ENCODE results near the gene CAMK2B.

CAMK2B gene

DNA sequence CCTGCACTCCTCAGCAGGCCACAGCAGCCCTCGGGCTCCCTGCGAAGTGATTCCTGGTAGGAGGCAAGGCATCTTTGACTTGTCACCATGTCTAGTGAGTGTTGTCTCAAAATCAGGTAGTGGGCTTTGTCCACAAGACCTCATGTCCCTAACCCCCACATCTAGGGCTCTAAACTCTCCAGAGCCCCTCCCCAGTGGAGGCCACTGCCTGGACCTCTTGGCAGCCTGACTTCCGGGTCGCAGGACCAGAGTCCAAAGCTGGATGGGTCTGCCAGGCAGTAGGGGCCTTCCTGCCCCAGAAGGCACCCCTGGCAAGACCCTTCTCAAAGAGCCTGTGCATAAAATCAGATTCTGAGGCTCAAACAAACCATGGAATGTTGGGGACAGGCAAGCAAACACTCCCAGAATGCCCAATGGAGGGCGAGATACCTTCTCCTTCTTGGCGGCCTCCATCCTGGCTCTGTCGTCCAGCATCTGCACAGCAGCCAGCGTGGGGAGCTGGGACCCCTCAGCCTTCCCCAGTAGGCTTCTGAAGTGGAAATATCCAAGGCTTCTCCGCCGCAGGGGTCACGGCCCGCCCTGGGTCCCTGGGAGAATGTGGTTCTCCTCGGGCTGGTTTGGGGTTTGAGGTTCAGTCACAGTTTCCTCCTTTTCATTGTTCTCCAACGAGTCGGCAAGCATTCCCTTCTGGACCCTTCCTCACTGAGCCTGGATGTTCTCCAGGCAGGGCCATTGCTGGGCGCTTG lies 136.7 kb downstream of the CAMK2B start:
- no peaks in the 10 kb centered on the region for H3K27me3 ChIP-seq (ENCODE audit: insufficient read depth, low read length, poor library complexity, severe bottlenecking)
- H3F3A ChIP-seq (ENCODE audit: low read depth): no peaks in the 10 kb centered on the region
- H3K9ac ChIP-seq (ENCODE audit: low read depth, low read length, poor library complexity, severe bottlenecking): no peak overlapping the region
- no peak overlapping the region for H3K4me3 ChIP-seq (ENCODE audit: low read length, poor library complexity, severe bottlenecking)
- no peaks in the 10 kb centered on the region for H3K36me3 ChIP-seq (ENCODE audit: insufficient read depth, low read length)
- H3K9me3 ChIP-seq (ENCODE audit: insufficient read depth, low read depth, low read length): no peaks in the 10 kb centered on the region
- H3K4me1 ChIP-seq (ENCODE audit: insufficient read depth, low read length, poor library complexity, severe bottlenecking): no peaks in the 10 kb centered on the region
- no peak overlapping the region for H3K4me2 ChIP-seq (ENCODE audit: low read depth, low read length, poor library complexity, severe bottlenecking)
- H4K20me1 ChIP-seq (ENCODE audit: insufficient read depth, low read length, poor library complexity, severe bottlenecking): no peaks in the 10 kb centered on the region
- H3K79me2 ChIP-seq (ENCODE audit: insufficient read depth, low read length): no peaks in the 10 kb centered on the region
- no peak for TF ChIP-seq EZH2phosphoT487 (IDR thresholded peaks at IDR 0.05; ENCODE audit: borderline replicate concordance)
- TF ChIP-seq, protein P1, sequence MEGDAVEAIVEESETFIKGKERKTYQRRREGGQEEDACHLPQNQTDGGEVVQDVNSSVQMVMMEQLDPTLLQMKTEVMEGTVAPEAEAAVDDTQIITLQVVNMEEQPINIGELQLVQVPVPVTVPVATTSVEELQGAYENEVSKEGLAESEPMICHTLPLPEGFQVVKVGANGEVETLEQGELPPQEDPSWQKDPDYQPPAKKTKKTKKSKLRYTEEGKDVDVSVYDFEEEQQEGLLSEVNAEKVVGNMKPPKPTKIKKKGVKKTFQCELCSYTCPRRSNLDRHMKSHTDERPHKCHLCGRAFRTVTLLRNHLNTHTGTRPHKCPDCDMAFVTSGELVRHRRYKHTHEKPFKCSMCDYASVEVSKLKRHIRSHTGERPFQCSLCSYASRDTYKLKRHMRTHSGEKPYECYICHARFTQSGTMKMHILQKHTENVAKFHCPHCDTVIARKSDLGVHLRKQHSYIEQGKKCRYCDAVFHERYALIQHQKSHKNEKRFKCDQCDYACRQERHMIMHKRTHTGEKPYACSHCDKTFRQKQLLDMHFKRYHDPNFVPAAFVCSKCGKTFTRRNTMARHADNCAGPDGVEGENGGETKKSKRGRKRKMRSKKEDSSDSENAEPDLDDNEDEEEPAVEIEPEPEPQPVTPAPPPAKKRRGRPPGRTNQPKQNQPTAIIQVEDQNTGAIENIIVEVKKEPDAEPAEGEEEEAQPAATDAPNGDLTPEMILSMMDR (conservative IDR thresholded peaks at IDR 0.05; ENCODE audit: low read length): no peak
- H2AFZ ChIP-seq (ENCODE audit: low read length): no peak overlapping the region
- no peaks in the 10 kb centered on the region for H3K9me2 ChIP-seq (replicated peaks; ENCODE audit: low read depth, low read length)

DNA sequence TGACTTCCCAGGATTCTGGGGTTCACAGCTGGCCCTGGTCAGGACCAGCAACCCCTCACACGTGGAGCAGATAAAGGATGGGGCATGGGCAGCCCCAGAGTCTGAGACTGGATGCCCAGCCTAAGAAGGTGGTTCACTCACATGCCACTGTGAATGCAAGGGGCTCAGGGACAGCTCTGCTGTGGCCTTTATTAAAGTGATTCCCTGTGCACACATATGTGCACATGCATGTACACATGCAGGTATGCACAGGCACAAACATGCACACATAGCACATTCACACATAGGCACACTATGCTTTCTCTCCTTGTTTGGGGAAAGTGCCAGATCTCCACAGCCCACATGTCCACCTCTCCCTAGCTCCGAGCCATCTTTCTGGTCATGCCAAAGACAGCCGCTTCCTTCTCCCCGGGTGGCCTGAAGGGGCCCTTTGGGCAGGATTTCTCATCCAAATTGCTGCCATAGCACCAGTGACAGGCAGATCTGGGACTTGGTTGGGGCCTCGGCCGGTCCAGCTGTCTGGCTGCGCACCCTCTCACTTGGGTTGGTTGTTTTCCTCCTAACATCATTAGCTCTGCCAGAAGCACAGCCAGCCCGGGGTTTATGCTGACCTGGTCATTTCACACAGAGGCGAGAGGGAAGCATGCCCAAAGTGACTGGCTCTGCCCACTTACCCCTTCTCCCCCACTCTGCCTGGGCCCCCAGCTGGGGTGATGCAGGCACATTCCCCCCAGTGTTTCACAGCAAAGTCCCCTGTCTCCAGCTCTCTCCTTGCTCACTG lies 137.6 kb downstream of the CAMK2B start:
- Histone ChIP-seq H2AFZ (ENCODE audit: low read length) (no peak overlapping the region), H3K79me2 (ENCODE audit: insufficient read depth, low read length) (no peaks in the 10 kb centered on the region), H3F3A (ENCODE audit: low read depth) (no peaks in the 10 kb centered on the region), H3K4me1 (ENCODE audit: insufficient read depth, low read length, poor library complexity, severe bottlenecking) (no peaks in the 10 kb centered on the region), H3K4me3 (ENCODE audit: low read length, poor library complexity, severe bottlenecking) (no peak overlapping the region), H3K9me2 (replicated peaks; ENCODE audit: low read depth, low read length) (no peaks in the 10 kb centered on the region), H3K27me3 (ENCODE audit: insufficient read depth, low read length, poor library complexity, severe bottlenecking) (no peaks in the 10 kb centered on the region), H3K36me3 (ENCODE audit: insufficient read depth, low read length) (no peaks in the 10 kb centered on the region), H4K20me1 (ENCODE audit: insufficient read depth, low read length, poor library complexity, severe bottlenecking) (no peaks in the 10 kb centered on the region), H3K4me2 (ENCODE audit: low read depth, low read length, poor library complexity, severe bottlenecking) (no peak overlapping the region), H3K9me3 (ENCODE audit: insufficient read depth, low read depth, low read length) (no peaks in the 10 kb centered on the region), H3K9ac (ENCODE audit: low read depth, low read length, poor library complexity, severe bottlenecking) (no peak overlapping the region)
- TF ChIP-seq, protein P1 (conservative IDR thresholded peaks at IDR 0.05; ENCODE audit: low read length): no peak
- no peak for TF ChIP-seq EZH2phosphoT487 (IDR thresholded peaks at IDR 0.05; ENCODE audit: borderline replicate concordance)

DNA sequence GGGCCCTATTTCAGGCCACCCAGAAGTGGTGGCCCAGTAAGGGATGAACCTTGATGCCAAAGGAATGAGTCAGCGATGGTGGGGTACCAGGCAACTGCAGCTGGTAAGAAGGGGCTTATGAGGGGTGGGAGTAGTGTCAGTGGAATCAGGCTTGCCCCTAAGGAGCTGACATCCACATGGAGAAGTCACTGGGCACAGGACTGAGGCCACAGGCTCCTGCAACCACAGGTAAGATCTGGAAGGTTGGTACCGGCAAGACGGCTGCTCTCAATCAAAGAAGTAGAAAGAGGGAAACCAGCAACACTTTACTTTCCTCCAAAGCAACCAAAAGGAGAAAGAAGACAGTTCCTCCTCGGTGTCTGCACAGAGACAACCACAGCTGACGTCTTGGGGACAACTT lies 138.7 kb downstream of the CAMK2B start:
- no peaks in the 10 kb centered on the region for H3K9me2 ChIP-seq (replicated peaks; ENCODE audit: low read depth, low read length)
- no peak overlapping the region for H3K4me3 ChIP-seq (ENCODE audit: low read length, poor library complexity, severe bottlenecking)
- no peak overlapping the region for H2AFZ ChIP-seq (ENCODE audit: low read length)
- no peak overlapping the region for H3K4me2 ChIP-seq (ENCODE audit: low read depth, low read length, poor library complexity, severe bottlenecking)
- H3K36me3 ChIP-seq (ENCODE audit: insufficient read depth, low read length): no peaks in the 10 kb centered on the region
- no peaks in the 10 kb centered on the region for H3K79me2 ChIP-seq (ENCODE audit: insufficient read depth, low read length)
- no peaks in the 10 kb centered on the region for H3K4me1 ChIP-seq (ENCODE audit: insufficient read depth, low read length, poor library complexity, severe bottlenecking)
- no peaks in the 10 kb centered on the region for H3K27me3 ChIP-seq (ENCODE audit: insufficient read depth, low read length, poor library complexity, severe bottlenecking)
- H3K9ac ChIP-seq (ENCODE audit: low read depth, low read length, poor library complexity, severe bottlenecking): no peak overlapping the region
- no peaks in the 10 kb centered on the region for H4K20me1 ChIP-seq (ENCODE audit: insufficient read depth, low read length, poor library complexity, severe bottlenecking)
- no peak for TF ChIP-seq EZH2phosphoT487 (IDR thresholded peaks at IDR 0.05; ENCODE audit: borderline replicate concordance)
- TF ChIP-seq, protein P1 (conservative IDR thresholded peaks at IDR 0.05; ENCODE audit: low read length): no peak
- no peaks in the 10 kb centered on the region for H3F3A ChIP-seq (ENCODE audit: low read depth)
- peaks cover 3% of the 10 kb centered on the region; the same call in 1 of the 2 replicates for H3K9me3 ChIP-seq (ENCODE audit: insufficient read depth, low read depth, low read length)

Measured in Loucy (cell line).